Raji (cell line): ENCODE measurements around the gene RAB1A.

Experiments
- POLR2A ChIP-seq: IDR thresholded peaks from 2 replicates; pipeline ENCODE4 v1.6.1; 2011; ENCODE audit warnings: low read depth, low read length, control low read depth; ENCODE audit not compliant: insufficient read depth

RAB1A gene

GRCh38 chr2:65071499-65072180 is 58.3 kb downstream of the RAB1A start:
- TF ChIP-seq POLR2A: no peak

GRCh38 chr2:65070856-65071255 is 59.0 kb downstream of the RAB1A start:
- no peak for TF ChIP-seq POLR2A

GRCh38 chr2:65070172-65070830 is 59.6 kb downstream of the RAB1A start:
- no peak for TF ChIP-seq POLR2A

- no peak for TF ChIP-seq POLR2A
These were observed 60.5 kb downstream of the RAB1A start for GRCh38 chr2:65069439-65069824.

DNA sequence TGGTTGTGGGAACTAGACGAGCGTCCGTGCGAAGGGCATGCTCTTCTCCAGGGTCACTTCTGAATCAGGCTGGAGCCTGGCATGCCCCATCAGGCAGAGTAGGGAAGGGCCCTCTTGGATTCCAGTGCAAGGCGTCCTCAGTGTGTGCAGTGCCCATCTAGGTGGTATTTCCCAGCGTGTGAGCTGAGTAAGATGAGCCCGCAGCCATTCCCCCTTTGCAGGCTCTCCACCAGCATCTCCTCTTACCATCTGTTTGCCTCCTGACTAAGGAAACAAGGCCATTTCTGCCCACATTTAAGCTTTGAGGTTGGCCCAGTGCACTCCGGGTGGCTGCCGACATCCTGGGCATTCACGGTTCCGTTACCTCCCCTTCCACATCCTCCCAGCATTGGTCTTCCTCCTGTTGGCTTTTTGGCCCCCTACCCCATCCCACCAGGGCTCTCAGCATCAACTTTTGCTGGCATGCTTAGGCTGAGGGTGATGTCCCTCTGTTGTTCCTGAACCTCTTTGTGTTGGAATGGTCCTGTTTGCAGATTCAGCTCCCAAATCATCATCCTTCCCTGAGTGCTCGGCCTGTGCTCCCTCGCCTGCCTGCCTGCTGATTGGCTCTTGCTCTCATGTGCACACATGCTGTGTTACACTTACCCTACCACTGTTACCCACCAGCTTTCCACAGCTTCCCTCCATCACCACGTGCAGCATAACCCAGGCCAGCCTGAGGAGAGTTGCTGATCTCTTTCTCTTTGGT is 61.9 kb downstream of the RAB1A start:
- no peak for TF ChIP-seq POLR2A

DNA sequence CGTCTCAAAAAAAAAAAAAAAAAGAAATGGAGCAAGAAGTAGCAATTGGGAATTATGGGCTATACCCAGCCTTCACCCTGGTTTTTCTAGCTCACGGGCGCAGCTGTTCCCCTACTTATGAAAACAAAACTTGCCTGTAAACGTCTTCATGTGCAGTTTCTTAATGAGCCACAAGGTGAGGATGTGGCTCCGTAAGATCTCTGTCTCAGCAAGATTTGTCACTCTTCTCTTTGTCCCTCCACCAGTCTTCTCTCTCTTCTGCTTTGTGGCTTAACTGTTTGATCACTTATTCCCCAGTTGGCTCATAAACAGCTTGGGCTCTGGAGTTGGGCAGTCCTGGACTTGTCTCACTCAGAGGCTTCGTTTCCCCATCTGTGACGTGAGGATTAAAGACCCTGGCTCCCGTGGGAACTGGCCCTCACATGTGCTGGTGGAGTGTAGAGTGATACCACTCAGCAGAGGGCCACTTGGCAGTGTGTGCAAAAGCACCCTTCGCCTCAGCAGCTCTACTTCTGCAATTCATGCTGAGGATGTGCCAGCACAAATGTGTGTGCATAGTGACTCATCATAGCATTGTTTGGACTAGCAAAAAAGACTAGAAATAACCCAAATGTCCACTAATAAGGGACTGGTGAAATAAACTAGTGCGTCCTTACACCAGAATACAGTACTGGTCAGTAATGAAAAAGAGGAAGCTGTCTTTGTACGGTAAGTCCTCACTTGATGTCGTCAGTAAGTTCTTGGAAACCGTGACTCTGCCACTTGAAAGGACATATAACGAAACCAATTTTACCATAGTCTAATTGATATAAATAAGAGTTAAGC is 65.0 kb downstream of the RAB1A start:
- TF ChIP-seq POLR2A: no peak

- TF ChIP-seq POLR2A: no peak
These were observed 66.8 kb downstream of the RAB1A start for GRCh38 chr2:65062843-65063825.

GRCh38 chr2:65061910-65062339 is 68.0 kb downstream of the RAB1A start:
- TF ChIP-seq POLR2A: no peak

DNA sequence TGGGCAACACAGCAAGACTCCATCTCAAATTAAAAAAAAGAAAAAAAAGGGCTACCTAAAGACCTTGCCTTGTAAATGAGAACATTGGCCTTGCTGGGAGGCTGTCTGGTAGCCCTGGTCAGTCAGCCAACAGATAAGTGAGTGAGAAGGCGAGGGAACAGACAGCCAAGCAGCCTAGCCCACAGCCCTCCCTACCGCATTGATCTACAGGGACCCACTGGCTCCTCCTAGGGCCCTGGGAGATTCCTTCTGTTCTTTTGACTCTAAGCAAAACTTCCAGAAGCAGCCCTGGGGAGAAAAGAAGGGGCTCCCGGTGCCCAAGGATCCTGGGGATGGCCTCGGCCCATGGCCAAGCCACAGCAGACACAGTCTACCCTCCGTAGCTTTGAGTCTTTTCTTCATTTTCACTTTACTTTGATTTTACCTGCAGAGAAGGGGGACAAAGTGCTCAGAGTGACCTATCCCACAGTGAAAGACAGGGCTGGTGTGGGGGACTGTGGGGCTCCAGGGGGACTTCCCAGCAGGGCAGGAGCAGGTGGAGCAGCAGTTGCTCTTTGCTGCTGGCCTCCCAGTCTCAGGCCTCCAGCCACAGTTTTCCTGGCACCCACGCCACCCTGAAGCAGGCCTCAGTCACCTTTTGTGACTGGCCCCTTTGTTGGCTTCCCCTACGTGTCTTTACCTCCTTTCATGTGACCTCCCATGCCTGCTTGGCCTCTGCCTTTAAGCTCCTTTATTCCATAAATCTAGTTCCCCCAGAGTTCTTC is 68.6 kb downstream of the RAB1A start:
- no peak for TF ChIP-seq POLR2A

- no peak for TF ChIP-seq POLR2A
These were observed 70.8 kb downstream of the RAB1A start for GRCh38 chr2:65059071-65059470.

- no peak for TF ChIP-seq POLR2A
These were observed 72.4 kb downstream of the RAB1A start for GRCh38 chr2:65057391-65058052.

- no peak for TF ChIP-seq POLR2A
These were observed 72.9 kb downstream of the RAB1A start for GRCh38 chr2:65057054-65057375.
